ENCODE results near the gene BNC2.
"Not testable (repeated sequence)": the region's sequence is repeated elsewhere in the genome, so short reads cannot be mapped to it uniquely, and the experiment has no call there.

Gene BNC2

DNA sequence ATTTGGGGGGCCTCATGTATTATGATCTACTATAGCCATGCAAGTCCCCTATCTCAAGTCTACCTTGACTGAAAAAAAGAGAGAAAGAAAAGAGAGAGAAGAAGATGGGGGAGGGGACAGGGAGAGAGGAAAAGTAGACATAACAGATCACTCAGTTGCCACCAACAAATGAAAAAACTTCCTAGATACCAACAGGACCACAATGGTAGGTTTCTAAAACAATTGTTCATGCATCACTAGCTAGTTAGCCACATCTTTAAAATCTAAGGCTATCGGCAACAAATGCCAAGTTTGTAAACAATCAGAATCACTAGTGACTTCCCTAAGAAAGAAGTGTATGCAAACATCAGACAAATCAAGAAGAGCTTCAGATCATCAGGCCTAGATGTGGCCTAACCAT is 328.2 kb downstream of the BNC2 start:
- no peak for DNase-seq (ENCODE audit: low read depth)

DNA sequence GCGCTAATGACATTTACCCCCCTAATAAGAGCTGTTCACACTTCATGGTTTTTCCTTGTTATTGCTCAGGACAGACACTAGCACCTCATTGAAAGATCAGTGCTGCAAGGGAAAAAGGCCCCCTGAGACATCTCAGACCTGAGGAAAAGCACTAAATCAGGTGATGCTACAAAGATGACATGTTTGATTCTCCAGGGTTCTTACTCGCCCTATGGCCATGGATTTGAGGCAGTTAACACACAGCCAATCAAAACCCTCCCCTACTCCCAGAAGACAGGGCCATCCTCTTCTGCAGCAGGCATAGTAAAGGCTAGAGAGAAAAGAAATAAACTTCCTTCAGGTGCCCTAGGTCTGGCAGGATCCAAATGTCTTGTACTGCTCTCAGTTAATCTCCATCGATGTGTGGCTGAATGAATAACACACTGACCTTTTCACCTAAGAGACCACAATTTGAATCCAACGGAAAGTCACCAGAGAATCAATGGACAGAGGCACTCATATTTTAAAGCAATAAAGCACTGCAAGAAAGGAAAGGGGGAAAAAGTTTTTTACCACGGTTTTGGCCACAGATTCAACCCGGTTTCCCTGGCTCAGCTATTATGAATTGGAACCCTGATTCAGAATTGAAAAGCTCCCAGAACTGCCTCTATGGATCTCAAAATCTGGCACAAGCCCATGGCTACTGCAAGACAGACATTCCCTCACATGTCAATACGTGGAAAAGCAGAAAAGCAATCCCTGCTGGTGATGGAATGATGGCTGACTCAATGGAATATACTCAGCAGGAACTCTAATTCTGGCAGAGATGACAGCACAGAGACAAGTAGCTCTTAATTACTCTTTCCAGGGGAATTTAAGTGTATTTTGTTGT is 329.5 kb downstream of the BNC2 start:
- DNase-seq (ENCODE audit: low read depth), result no peak

DNA sequence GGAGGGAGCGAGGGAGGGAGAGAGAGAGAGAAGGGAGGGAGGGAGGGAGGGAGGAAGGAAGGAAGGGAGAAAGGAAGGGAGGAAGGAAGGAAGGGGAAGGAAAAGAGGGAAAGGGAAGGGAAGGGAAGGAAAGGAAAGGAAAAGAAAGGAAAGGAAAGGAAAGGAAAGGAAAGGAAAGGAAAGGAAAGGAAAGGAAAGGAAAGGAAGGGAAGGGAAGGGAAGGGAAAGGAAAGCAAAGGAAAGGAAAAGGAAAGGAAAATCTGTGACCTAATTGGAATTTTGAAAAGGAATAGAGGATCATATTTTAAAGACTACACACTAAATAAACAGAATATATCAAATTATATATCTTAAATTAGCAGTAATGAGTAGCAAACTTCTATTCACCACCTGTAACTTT is 330.8 kb downstream of the BNC2 start:
- not testable (repeated sequence) for DNase-seq (ENCODE audit: low read depth)

DNA sequence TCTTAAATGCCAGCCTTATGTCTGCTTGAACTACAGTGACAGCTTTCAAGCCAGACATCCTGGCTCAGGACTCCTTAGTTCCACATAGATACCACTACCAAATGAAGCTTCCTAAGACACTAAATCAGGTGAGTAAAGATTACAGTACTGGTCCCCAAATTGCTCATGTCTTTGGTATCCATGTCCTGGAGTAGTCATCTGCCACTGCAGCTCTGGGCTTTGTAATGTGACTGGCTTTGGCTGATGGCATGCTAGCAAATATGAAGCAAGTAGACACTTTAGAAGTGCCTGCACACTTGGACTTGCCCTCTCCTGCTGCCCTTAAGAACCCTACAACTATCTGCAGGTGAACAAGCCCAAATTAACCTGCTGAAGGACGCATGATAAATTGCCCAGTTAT is 334.9 kb downstream of the BNC2 start:
- DNase-seq (ENCODE audit: low read depth), result no peak

DNA sequence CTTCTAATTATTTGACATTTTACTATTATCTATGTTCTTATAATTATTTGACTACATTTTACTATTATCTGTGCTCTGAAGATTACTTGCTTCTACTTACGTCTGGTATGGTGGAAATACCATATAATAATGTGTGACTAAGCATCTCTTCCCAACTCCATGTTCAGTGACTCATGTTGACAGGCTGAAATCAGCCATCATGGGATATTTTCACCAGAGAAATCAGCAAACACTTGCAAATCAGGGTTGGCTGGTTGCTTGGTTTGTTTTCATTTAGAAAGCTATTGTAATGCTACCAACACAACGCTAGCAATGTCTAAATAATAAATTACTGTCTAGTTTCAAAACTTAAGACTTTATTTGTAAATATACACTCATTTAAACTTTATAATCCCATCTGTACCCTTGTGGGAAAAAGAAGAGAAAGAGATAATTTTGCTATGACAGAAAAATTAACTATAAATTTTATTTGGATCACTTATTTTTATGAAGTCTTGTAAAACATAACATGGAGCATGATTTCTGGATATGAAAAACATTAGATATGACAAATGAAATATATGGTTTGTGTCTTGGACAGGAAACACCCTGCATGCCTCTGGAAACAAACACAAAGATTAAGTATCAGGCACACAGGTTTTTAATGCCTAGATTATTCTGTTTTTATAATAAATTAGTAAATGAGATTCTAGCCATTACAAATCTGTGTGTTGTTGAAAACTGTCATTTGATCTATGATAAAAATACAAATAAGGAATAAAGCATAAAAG is 337.6 kb downstream of the BNC2 start:
- no peak for DNase-seq (ENCODE audit: low read depth)

DNA sequence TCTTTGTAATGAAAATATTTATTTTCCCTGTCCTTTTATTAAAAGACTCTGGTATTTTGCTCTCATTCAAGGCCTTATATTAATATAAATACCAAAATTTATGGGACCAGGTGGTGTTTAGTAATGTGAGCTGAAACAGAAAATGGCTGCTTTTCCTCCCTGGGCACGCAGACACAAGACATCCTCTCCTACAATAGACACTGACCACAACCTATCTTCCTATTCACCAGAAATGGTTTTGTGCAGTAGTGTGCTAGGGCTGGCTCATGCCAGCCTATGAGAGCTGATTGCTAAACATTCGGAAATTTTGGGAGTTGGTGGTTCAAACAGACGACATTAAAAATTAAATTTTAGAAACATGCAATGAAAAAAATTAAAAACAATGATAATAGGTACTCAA is 338.2 kb downstream of the BNC2 start:
- DNase-seq (ENCODE audit: low read depth), result no peak

DNA sequence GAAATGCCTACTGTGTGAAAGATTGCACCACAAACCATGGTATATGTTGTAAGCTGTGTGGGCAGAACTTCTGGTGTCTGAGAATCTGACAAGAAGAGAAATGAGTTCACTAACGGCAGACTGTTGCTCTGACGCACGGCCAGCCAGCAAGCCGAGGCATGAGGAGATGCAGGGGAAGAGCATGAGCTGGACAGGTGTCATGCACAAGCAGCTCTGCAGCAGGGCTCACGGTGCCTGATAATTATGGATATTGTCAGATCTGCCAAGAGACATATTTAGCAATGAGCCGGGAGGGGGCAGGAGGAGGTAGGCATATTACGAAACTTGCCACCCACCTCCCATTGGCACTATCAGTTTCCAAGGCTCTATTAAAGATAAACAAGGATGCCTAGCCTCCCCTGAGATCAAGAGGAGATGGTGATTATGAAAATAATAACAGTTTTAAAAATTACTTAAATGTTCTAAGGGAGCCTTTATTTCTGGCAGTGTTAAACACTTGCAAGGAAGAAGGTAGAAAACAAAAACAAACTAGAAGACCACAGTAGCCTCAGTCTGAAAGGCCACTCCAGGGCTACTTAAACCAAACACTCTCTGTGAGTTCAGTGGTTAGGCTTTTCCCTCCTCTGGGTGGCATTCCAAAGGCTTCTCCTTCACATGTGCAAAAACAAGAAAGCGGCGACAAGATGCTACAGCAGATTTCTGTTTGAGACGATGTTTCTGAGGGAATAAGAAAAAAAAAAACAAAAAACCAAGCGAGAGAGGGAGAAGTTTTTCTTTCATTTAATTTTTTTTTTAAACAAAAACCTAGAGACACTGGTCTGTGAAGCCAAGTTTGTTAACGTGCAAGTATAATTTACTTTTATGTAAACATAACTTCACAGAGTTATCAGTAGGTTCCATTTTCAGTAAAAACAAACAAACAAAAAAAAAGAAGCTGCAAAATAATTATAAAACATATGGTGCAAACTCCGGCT is 339.5 kb downstream of the BNC2 start:
- DNase-seq (ENCODE audit: low read depth), result no peak

DNA sequence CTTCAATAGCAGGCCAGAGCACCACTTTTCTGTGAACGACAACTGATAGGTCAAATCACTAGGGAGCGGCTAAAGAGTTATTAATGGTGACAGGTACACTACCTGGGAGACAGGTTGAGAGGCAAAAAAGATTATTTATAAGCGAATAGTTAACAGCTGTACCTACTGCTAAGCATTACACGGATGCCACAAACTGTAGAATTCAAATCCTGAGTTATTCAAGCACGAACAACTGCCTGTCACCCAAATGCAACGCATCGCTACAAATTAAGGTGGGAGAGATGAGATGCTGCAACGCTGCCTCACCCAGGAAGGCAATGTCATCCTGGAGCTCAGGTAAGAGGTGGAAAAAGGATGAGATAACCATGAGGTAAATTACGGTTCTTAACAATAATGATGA is 342.9 kb downstream of the BNC2 start:
- no peak for DNase-seq (ENCODE audit: low read depth)

DNA sequence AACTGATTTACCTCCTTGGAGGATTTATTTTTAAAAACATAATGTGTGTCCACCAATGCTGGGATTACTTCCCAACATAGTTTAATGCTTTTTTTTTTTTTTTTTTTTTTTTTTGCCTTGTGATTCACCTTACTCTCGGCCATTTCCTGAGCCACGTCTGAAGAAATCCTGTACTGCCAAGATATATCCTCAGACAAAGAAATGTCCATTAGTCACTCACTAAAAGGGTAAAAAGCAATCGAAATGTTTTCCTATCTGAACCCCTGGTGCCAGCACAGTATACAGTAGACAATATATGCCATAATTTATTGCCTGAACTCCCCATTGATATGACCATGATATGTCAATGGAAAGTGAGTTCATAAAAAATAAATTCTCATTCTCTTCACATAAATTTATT is 344.1 kb downstream of the BNC2 start:
- DNase-seq (ENCODE audit: low read depth), result no peak

DNA sequence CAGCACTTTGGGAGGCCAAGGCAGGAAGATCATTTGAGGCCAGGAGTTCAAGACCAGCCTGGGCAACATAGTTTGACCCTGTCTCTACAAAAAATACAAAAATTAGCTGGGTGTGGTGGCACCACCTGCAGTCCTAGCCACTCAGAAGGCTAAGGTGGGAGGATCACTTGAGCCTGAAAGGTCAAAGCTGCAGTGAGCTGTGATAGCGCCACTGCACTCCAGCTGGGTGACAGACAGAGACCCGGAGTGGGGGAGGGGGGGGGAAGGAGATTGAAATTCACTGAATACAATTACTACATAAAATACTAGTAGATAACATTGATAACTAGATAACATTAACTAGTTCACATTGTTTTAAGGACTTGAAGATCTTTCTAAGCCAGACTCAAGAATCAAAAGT is 345.6 kb downstream of the BNC2 start:
- DNase-seq (ENCODE audit: low read depth), result no peak

DNA sequence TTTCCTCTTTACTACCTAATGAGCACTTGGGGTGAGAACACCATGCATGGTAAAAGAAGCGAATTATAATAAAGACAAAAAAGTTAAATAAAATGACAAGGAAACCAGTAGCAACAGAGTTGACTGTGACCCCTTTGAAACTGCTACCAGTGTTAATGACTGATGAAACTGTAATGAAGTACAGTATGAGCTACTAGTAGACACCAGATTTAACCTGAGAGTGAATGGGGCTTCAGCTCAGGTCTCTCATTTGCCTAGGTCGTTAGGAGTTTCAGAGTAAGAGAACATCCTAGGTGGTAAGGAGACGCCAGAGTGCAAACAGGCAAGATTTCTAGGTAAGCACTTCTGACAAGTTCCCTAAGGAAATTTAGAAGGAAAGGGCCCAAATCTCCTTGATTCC is 346.4 kb downstream of the BNC2 start:
- no peak for DNase-seq (ENCODE audit: low read depth)

DNA sequence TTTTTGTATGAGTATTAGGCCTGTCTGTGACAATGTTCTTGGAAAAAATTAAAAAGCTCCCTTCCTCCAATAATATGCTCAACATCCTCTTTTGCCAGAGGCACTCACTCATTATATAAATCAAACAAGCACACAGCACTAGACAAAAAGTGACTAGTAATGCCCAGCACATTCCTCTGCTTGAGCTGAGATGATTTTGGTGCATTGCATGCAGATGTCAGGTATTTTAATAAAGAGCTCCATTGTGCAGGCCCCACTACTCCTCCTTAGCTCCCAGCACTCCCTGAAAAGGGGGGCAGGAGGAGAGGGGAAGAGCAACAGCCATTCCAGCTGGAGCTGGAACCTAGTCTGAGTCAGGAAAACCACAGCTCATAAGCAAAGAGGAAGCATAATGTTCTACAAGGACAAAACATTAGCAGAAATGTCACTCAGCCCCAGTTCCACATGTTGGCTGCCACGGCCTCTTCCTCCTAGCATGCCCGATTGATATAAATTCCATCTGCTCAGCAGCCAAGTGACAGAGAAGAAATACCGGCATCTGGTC is 348.5 kb downstream of the BNC2 start:
- no peak for DNase-seq (ENCODE audit: low read depth)

DNA sequence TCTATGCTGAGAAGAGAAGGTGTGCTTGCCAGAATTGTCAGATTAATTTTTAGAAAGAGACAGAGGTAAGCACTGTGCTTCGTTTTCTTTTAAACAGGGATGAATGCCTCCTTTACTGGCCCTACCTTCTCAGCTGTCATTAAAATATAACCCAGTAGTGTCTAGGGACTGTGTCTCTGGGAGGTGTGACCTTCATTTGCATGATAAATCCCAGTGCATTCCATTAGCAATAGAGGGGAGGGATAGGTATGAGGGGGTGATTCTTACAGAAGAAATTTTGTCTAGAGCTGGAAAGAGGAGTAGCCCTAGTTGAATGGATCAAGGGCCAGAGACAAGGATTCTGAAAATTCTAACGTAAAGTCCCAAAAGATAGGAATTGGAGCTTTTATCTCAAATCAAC is 351.5 kb downstream of the BNC2 start:
- DNase-seq (ENCODE audit: low read depth), result no peak

DNA sequence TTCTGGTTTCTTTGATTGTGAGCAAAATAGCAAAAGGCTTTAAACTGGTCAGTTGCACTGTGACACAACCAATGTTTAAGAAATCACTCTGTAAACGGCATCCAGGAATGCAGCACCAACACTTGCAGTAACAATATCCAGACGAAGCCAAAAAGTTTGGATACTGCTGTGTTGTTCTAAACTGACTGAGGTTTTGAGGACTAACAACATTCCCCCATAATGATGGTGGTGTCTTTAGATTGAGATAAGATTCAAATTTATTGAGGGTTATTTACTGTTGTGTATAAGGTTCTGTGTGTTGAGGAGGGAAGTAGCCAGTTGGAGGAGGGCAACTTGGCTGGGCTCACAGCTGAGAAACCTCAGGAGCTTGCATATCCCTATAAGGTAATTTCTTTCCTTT is 353.6 kb downstream of the BNC2 start:
- no peak for DNase-seq (ENCODE audit: low read depth)

DNA sequence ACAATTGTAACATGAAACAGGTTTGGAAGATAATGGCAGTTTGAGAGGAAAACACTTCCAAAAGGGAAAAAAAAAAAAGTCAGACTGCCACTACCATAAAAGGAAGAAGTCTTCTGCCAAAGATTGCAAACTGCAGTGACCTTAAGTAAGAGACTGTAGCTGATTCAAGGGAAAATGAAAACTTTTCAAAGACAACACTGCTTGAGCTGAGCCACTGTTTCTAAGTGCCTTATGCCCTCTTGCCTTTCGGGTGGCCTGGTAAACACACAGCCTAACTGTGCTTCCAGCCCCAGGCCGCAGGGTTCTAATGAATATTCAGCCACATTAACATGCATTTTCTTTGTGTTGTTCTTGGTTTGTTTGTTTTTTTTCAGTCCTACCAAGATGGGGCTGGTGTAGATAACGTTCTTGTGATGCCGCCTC is 354.6 kb downstream of the BNC2 start:
- no peak for DNase-seq (ENCODE audit: low read depth)

DNA sequence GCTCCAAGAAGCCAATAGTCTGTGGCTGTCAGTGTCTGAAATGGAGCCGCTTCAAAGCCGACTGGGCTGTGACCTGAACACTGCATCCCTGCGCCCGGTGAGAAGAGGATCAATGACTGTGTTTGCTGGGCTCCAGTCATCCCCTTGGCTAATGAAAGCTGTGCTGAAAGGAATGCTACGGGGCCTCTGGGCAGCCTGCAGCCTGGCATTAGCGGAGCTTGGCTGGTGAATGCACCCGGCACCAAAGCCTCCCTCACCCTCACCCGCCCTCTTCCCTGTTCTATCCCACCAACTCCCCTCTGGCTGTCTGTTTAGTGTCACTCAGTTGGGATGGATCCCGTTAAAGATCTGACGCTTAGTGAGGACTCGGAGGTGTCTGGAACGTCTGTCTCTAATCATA is 355.3 kb downstream of the BNC2 start:
- DNase-seq (ENCODE audit: low read depth), result no peak

DNA sequence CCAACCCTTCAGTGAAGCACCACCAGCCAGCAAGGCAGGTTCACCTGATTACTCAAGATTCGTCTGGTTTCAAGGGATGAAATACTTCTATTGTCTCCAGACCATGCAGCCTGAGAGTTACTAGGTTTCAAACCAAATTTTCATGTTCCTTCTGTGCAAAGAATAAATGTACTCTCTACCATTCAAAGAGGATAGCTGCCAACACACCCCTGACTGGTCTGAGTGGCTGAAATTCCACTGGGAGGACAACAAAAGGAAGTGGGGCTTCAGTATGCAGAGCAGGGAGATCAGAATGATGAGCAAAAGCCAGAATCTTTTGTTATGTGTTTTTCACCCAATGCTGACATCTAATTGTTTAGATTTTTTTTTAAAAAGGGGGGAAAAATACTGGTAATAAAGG is 356.3 kb downstream of the BNC2 start:
- DNase-seq (ENCODE audit: low read depth), result no peak

DNA sequence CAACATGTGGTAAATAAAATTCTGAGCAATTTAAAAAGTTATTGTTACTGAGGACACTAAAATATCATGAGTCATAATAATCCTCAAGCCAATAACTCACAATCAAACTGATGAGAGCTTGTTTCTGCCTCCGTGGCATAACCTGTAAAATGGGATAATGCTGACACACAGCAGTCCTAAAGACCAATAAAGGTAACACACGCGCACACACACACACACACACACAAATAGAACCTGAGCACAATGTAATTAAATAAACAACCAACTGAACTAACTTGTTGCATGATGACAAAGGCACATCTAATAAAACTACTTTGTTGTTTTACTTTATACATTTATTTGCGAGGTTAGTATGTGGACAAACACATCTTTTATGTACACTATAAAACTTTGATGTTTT is 358.2 kb downstream of the BNC2 start:
- no peak for DNase-seq (ENCODE audit: low read depth)

DNA sequence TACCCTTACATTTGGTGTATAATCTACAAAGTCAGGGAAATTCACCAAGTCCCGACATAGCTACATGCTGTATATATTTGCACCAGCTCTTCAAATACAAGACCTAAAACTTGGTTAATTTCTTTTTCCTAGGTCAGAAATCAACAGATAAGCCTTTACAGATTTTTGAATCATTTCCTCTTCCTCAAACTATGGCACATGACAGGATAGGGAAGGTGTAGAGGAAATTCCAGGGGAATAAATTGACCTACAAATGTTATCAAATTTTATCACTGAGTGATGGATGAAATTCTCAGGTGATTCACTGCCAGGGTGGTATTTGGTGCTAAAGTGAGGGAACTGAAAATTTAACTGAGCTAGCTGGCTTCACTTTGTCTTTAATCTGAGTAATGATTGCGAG is 360.0 kb downstream of the BNC2 start:
- DNase-seq (ENCODE audit: low read depth), result no peak

DNA sequence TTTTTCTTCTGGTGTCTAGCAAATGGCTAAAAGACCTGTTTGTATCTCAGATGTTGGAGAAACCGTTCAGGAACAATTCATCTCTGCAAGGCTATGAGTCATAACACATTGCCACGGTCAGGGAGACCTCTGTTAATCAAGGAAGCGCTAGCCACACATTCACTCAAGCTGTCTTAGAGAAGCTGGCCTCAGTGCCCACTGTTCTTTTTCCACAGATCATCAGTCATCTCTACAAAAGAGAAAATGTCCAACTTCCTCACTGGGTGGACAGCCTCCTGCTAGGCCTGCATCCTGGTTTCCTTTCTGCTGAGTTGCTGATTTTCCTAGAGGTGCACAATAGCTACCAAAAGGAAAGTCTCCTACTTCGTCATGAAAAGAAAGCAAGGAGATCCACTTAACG is 360.5 kb downstream of the BNC2 start:
- no peak for DNase-seq (ENCODE audit: low read depth)

DNA sequence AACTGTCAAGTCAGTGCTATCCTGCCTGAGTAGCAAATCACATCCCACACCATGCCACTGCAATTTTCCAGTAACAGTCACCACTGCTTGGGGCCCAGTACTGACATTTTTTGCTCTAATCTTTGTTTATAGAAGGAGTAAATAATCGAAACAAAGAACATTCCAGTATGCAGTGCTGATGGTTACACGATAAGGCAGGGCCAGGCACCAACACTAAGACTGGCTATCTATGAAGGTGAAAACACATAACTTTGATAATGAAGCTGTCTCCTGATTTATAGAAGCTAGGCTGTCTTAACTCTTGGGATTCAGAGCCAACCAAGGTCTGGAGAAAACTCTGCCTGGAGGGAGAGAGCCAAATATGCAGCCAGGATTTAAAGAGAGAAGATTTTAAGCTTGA is 365.3 kb downstream of the BNC2 start:
- no peak for DNase-seq (ENCODE audit: low read depth)

DNA sequence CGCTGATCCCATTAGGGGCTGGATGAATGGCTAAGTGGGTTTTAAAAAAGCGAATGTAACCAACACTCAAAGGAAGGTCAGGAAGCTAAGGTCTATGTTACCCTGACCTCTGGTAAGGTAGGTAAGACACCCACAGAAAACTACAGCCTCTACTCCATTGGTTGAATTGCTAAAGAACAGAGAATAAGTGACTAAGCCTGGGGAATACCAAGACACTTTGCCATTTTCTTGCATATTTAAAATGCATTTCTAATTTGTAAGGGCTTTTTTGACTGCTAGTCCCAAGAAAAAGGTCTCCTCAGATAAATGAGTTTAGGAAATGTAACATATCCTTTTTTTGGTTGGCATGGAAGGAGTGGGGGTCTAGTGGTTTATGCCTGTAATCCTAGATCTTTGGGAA is 368.7 kb downstream of the BNC2 start:
- DNase-seq (ENCODE audit: low read depth), result no peak
